Astrocyte (in vitro differentiated cells and primary cell): ENCODE data around the gene ZFAND2A. TPM values are rescaled to one million over a fixed set of nuclear protein-coding genes. Genes with fewer than 3 reads are reported as not detected.

Experiments
- DNase-seq: peaks from one replicate; pipeline ENCODE4 v3.0.0-alpha.2; 2010; ENCODE audit warnings: low read depth
- FAIRE-seq: peaks from 2 replicates; lab custom pipeline; 2011; peaks lifted over from hg19 to GRCh38; lab: Jason Lieb, UNC
- H2AFZ ChIP-seq: 2 replicates; pipeline ENCODE4 v1.6.0; 2012; ENCODE audit warnings: low read depth, low read length, inconsistent platforms
- H3K27ac ChIP-seq: 2 replicates; pipeline ENCODE4 v1.5.1; 2011; ENCODE audit warnings: low read depth, low read length, inconsistent platforms
- H3K27me3 ChIP-seq: 2 replicates; pipeline ENCODE4 v1.6.0; 2011; ENCODE audit warnings: low read length, inconsistent platforms; ENCODE audit not compliant: insufficient read depth
- H3K36me3 ChIP-seq: 2 replicates; pipeline ENCODE4 v1.5.1; 2011; ENCODE audit warnings: low read length, inconsistent platforms; ENCODE audit not compliant: insufficient read depth
- H3K4me1 ChIP-seq: 2 replicates; pipeline ENCODE4 v1.5.1; 2011; ENCODE audit warnings: low read length, inconsistent platforms; ENCODE audit not compliant: insufficient read depth
- H3K4me2 ChIP-seq: 2 replicates; pipeline ENCODE4 v1.6.0; 2012; ENCODE audit warnings: low read length, inconsistent platforms
- H3K4me3 ChIP-seq: 2 replicates; pipeline ENCODE4 v1.5.1; 2011; ENCODE audit warnings: low read depth, mild to moderate bottlenecking, low read length, inconsistent platforms; ENCODE audit not compliant: insufficient read depth
- H3K79me2 ChIP-seq: 2 replicates; pipeline ENCODE4 v1.6.0; 2012; ENCODE audit warnings: mild to moderate bottlenecking, low read length, inconsistent platforms; ENCODE audit not compliant: insufficient read depth
- H3K9ac ChIP-seq: 2 replicates; pipeline ENCODE4 v1.6.0; 2012; ENCODE audit warnings: mild to moderate bottlenecking, low read length, inconsistent platforms
- H3K9me3 ChIP-seq: 2 replicates; pipeline ENCODE4 v1.5.1; 2012; ENCODE audit warnings: low read depth, mild to moderate bottlenecking, low read length, inconsistent platforms; ENCODE audit not compliant: insufficient read depth
- H4K20me1 ChIP-seq: 2 replicates; pipeline ENCODE4 v1.6.0; 2012; ENCODE audit warnings: low read length, inconsistent platforms; ENCODE audit not compliant: insufficient read depth
- H3K27ac Mint-ChIP-seq: one replicate; pipeline ENCODE4 v1.8.0; 2021; ENCODE audit warnings: mild to moderate bottlenecking, mixed read lengths; ENCODE audit not compliant: unreplicated experiment
- H3K27me3 Mint-ChIP-seq: one replicate; pipeline ENCODE4 v1.8.0; 2021; ENCODE audit warnings: low read depth, mixed read lengths; ENCODE audit not compliant: unreplicated experiment
- H3K36me3 Mint-ChIP-seq: one replicate; pipeline ENCODE4 v1.8.0; 2021; ENCODE audit warnings: low read depth, mixed read lengths; ENCODE audit not compliant: unreplicated experiment
- H3K4me1 Mint-ChIP-seq: one replicate; pipeline ENCODE4 v1.8.0; 2021; ENCODE audit warnings: low read depth, mixed read lengths; ENCODE audit not compliant: unreplicated experiment
- H3K4me3 Mint-ChIP-seq: one replicate; pipeline ENCODE4 v1.8.0; 2021; ENCODE audit warnings: mild to moderate bottlenecking, moderate library complexity, mixed read lengths; ENCODE audit not compliant: unreplicated experiment
- H3K9me3 Mint-ChIP-seq: one replicate; pipeline ENCODE4 v1.8.0; 2021; ENCODE audit warnings: mild to moderate bottlenecking, mixed read lengths; ENCODE audit not compliant: unreplicated experiment
- CTCF ChIP-seq: IDR thresholded peaks from 2 replicates; pipeline ENCODE4 v1.5.1; 2011; ENCODE audit warnings: low read depth, mild to moderate bottlenecking, inconsistent platforms, low read length, moderate library complexity; ENCODE audit not compliant: insufficient read depth
- EZH2 ChIP-seq: IDR thresholded peaks from 2 replicates; pipeline ENCODE4 v1.6.1; 2012; ENCODE audit warnings: mild to moderate bottlenecking, low read length, inconsistent platforms; ENCODE audit not compliant: insufficient read depth
- total RNA-seq: library from RNA; stranded (reverse); gene quantifications from 2 replicates; pipeline ENCODE4 v1.2.1, GENCODE V29; 2021

ZFAND2A gene
- total RNA-seq, 1 donor from 2014 or later: 45.5 TPM

- peaks cover 8% of the 10 kb centered on the region for H3K36me3 Mint-ChIP-seq
- no peak overlapping the region for H3K27ac Mint-ChIP-seq
- Histone ChIP-seq H3K4me2 (no peak overlapping the region), H2AFZ (no peak overlapping the region), H3K4me1 (peaks cover 10% of the 10 kb centered on the region), H3K9ac (no peak overlapping the region), H3K27ac (no peak overlapping the region), H3K9me3 (no peaks in the 10 kb centered on the region), H3K79me2 (peaks cover 13% of the 10 kb centered on the region), H3K36me3 (no peaks in the 10 kb centered on the region), H3K27me3 (no peaks in the 10 kb centered on the region), H3K4me3 (no peak overlapping the region), H4K20me1 (peaks cover 66% of the 10 kb centered on the region)
- H3K9me3 Mint-ChIP-seq: no peaks in the 10 kb centered on the region
- FAIRE-seq (no peak), DNase-seq (no peak)
- peaks cover 3% of the 10 kb centered on the region for H3K4me1 Mint-ChIP-seq
- no peak overlapping the region for H3K4me3 Mint-ChIP-seq
- TF ChIP-seq CTCF (no peak), EZH2 (no peak)
- H3K27me3 Mint-ChIP-seq: no peaks in the 10 kb centered on the region
Measured at GRCh38 chr7:1108264-1108920, 51.6 kb downstream of the ZFAND2A start.

- Mint-ChIP-seq H3K4me3 (no peak overlapping the region), H3K4me1 (peaks cover 3% of the 10 kb centered on the region), H3K36me3 (peaks cover 8% of the 10 kb centered on the region), H3K27me3 (no peaks in the 10 kb centered on the region), H3K9me3 (no peaks in the 10 kb centered on the region), H3K27ac (no peak overlapping the region)
- Histone ChIP-seq H3K4me3 (no peak overlapping the region), H3K4me1 (peaks cover 5% of the 10 kb centered on the region), H3K27me3 (no peaks in the 10 kb centered on the region), H3K27ac (no peak overlapping the region), H3K36me3 (no peaks in the 10 kb centered on the region), H3K9ac (no peak overlapping the region), H2AFZ (no peak overlapping the region), H3K4me2 (no peak overlapping the region), H4K20me1 (peaks cover 73% of the 10 kb centered on the region), H3K9me3 (no peaks in the 10 kb centered on the region), H3K79me2 (peaks cover 20% of the 10 kb centered on the region)
- no peak for FAIRE-seq
- no peak for DNase-seq
- no peak for TF ChIP-seq EZH2
- TF ChIP-seq CTCF: no peak
Measured at GRCh38 chr7:1106793-1107421, 53.1 kb downstream of the ZFAND2A start.
